ENCODE measurements around the gene SFXN3.

SFXN3 gene

DNA sequence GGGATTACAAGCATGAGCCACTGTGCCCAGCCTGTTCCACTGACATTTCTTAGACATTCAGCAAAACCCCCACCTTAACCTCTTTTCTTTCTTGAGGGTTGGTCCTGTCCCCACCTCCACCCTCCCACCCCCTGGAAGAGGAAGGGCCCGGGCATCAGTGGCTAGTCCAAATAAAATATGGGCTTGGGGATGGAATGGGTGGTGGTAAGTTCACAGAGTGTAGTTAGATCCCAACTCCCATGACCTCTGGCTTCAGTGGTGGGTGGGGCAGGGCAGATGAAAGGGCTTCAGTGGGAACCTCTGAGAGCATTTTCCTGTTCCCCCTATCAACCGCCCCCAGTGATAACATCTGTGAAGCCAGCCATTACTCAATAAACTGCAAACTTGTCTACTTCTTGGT, 9.8 kb downstream of the SFXN3 start:
- Histone ChIP-seq H3K79me2 (ENCODE audit: insufficient read depth, low read length) (no peaks in the 10 kb centered on the region), H4K20me1 (ENCODE audit: low read depth, low read length) (no peaks in the 10 kb centered on the region), H3K9ac (ENCODE audit: low read length) (no peak overlapping the region), H3K27ac (ENCODE audit: low read depth, low read length) (no peak overlapping the region), H2AFZ (ENCODE audit: low read depth, low read length, severe bottlenecking) (no peak overlapping the region), H3K36me3 (ENCODE audit: low read length) (no peaks in the 10 kb centered on the region), H3F3A (ENCODE audit: insufficient read depth) (peaks cover 11% of the 10 kb centered on the region), H3K4me3 (ENCODE audit: insufficient read depth, low read length, poor library complexity, severe bottlenecking) (no peak overlapping the region), H3K27me3 (ENCODE audit: low read length) (no peaks in the 10 kb centered on the region), H3K4me2 (ENCODE audit: low read depth, low read length, poor library complexity, severe bottlenecking) (no peak overlapping the region), H3K9me3 (ENCODE audit: insufficient read depth, low read length) (no peaks in the 10 kb centered on the region), H3K9me2 (replicated peaks; ENCODE audit: insufficient read depth, low read length) (no peaks in the 10 kb centered on the region)
- no peak for TF ChIP-seq EZH2phosphoT487 (conservative IDR thresholded peaks at IDR 0.05; ENCODE audit: low read length)
- TF ChIP-seq, protein P1, sequence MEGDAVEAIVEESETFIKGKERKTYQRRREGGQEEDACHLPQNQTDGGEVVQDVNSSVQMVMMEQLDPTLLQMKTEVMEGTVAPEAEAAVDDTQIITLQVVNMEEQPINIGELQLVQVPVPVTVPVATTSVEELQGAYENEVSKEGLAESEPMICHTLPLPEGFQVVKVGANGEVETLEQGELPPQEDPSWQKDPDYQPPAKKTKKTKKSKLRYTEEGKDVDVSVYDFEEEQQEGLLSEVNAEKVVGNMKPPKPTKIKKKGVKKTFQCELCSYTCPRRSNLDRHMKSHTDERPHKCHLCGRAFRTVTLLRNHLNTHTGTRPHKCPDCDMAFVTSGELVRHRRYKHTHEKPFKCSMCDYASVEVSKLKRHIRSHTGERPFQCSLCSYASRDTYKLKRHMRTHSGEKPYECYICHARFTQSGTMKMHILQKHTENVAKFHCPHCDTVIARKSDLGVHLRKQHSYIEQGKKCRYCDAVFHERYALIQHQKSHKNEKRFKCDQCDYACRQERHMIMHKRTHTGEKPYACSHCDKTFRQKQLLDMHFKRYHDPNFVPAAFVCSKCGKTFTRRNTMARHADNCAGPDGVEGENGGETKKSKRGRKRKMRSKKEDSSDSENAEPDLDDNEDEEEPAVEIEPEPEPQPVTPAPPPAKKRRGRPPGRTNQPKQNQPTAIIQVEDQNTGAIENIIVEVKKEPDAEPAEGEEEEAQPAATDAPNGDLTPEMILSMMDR (IDR thresholded peaks at IDR 0.05; ENCODE audit: insufficient read depth, low read length, poor library complexity, severe bottlenecking): no peak

DNA sequence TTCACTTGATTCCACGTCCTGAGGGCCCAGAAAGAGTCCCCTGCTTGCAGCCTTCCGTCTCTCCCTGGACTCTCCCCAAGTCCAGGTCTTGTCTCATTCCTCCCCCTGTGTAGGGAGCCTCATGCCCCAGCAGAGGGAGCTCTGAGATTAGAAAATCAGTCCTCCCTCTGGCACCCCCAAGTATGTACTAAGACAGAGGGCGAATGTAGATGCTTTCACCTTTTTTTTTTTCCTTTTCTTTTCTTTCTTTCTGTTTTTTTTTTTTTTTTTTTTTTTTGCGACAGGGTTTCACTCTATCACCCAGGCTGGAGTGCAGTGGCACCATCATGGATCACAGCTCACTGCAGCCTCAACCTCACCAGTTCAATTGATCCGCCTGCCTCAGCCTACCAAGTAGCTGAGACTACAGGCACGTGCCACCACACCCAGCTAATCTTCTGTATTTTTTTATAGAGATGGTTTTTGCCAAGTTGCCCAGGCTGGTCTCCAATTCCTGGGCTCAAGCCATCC, 10.3 kb downstream of the SFXN3 start:
- Histone ChIP-seq H3K4me2 (ENCODE audit: low read depth, low read length, poor library complexity, severe bottlenecking) (no peak overlapping the region), H3K4me3 (ENCODE audit: insufficient read depth, low read length, poor library complexity, severe bottlenecking) (no peak overlapping the region), H4K20me1 (ENCODE audit: low read depth, low read length) (no peaks in the 10 kb centered on the region), H3F3A (ENCODE audit: insufficient read depth) (peaks cover 11% of the 10 kb centered on the region), H3K36me3 (ENCODE audit: low read length) (no peaks in the 10 kb centered on the region), H2AFZ (ENCODE audit: low read depth, low read length, severe bottlenecking) (no peak overlapping the region), H3K9me2 (replicated peaks; ENCODE audit: insufficient read depth, low read length) (no peaks in the 10 kb centered on the region), H3K9ac (ENCODE audit: low read length) (no peak overlapping the region), H3K27me3 (ENCODE audit: low read length) (no peaks in the 10 kb centered on the region), H3K79me2 (ENCODE audit: insufficient read depth, low read length) (no peaks in the 10 kb centered on the region), H3K27ac (ENCODE audit: low read depth, low read length) (no peak overlapping the region), H3K9me3 (ENCODE audit: insufficient read depth, low read length) (no peaks in the 10 kb centered on the region)
- no peak for TF ChIP-seq EZH2phosphoT487 (conservative IDR thresholded peaks at IDR 0.05; ENCODE audit: low read length)
- TF ChIP-seq, protein P1 (IDR thresholded peaks at IDR 0.05; ENCODE audit: insufficient read depth, low read length, poor library complexity, severe bottlenecking): peak; percentile 78

DNA sequence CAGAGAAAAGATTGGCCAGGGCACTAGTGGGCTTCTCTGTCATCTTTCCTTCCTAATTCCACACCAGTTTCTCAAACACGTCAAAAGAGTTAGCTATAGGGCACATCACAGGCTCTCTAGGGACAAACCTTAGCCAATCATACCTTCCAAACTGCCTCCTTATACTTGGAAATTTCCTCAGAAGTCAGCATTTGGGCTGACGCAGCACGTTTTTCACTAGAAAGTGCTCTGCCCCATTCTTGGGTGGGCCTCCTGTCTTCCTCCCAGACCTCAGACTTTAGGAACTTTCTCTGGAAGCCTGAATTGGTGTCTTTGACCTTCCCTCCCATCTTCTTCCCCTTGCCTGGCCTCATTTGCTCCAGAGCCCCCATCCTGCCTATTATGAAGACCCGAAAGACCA, 11.1 kb downstream of the SFXN3 start:
- H3K4me3 ChIP-seq (ENCODE audit: insufficient read depth, low read length, poor library complexity, severe bottlenecking): peak overlapping the region; percentile 48
- peak overlapping the region; percentile 62 for H3K4me2 ChIP-seq (ENCODE audit: low read depth, low read length, poor library complexity, severe bottlenecking)
- H3F3A ChIP-seq (ENCODE audit: insufficient read depth): peaks cover 11% of the 10 kb centered on the region
- H3K79me2 ChIP-seq (ENCODE audit: insufficient read depth, low read length): no peaks in the 10 kb centered on the region
- H3K36me3 ChIP-seq (ENCODE audit: low read length): no peaks in the 10 kb centered on the region
- no peak for TF ChIP-seq EZH2phosphoT487 (conservative IDR thresholded peaks at IDR 0.05; ENCODE audit: low read length)
- TF ChIP-seq, protein P1 (IDR thresholded peaks at IDR 0.05; ENCODE audit: insufficient read depth, low read length, poor library complexity, severe bottlenecking): no peak
- H4K20me1 ChIP-seq (ENCODE audit: low read depth, low read length): no peaks in the 10 kb centered on the region
- no peaks in the 10 kb centered on the region for H3K9me3 ChIP-seq (ENCODE audit: insufficient read depth, low read length)
- no peak overlapping the region for H3K27ac ChIP-seq (ENCODE audit: low read depth, low read length)
- H3K9me2 ChIP-seq (replicated peaks; ENCODE audit: insufficient read depth, low read length): no peaks in the 10 kb centered on the region
- H2AFZ ChIP-seq (ENCODE audit: low read depth, low read length, severe bottlenecking): peak overlapping the region; percentile 89
- H3K9ac ChIP-seq (ENCODE audit: low read length): peak overlapping the region; percentile 46
- H3K27me3 ChIP-seq (ENCODE audit: low read length): no peaks in the 10 kb centered on the region
